ENCODE results near the gene FGF21. TPM values are rescaled to one million over a fixed set of nuclear protein-coding genes. Genes with fewer than 3 reads are reported as not detected.

FGF21 gene, protein sequence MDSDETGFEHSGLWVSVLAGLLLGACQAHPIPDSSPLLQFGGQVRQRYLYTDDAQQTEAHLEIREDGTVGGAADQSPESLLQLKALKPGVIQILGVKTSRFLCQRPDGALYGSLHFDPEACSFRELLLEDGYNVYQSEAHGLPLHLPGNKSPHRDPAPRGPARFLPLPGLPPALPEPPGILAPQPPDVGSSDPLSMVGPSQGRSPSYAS
- total RNA-seq, result not detected

DNA sequence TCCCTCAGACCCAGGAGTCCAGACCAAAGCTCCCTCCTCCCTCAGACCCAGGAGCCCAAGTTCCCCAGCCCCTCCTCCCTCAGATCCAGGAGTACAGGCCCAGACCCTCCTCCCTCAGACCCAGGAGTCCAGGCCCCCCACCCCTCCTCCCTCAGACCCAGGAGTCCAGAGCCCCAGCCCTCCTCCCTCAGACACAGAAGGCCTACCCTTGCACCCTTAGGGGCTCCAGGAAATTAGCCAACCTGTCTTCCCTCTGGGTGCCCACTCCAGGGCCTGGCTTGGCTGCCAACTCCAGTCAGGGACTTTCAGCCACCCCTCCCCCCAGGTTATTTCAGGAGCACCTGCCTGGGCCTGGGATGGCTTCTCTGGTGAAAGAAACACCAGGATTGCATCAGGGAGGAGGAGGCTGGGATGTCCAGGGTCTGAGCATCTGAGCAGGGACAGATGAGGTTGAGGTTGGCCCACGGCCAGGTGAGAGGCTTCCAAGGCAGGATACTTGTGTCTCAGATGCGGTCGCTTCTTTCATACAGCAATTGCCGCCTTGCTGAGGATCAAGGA, at the start of gene FGF21:
FGF21 (plus strand) TSS at position 441 of the 558 bp plus-strand sequence. CDS start 713 bp downstream, outside the sequence.
- Histone ChIP-seq H3K9me3 (no peaks in the 10 kb centered on the region), H3K27me3 (replicated peaks; ENCODE audit: insufficient read depth) (no peaks in the 10 kb centered on the region), H3K4me3 (no peak within 1 kb of the TSS), H3K27ac (no peak within 1 kb of the TSS), H3K36me3 (no peaks in the 10 kb centered on the region), H3K4me1 (ENCODE audit: control insufficient read depth in 1 of 2, low read depth in 2 of 2) (peaks cover 7 to 11% of the 10 kb centered on the region in 2 donors)
- TF ChIP-seq, protein P1, sequence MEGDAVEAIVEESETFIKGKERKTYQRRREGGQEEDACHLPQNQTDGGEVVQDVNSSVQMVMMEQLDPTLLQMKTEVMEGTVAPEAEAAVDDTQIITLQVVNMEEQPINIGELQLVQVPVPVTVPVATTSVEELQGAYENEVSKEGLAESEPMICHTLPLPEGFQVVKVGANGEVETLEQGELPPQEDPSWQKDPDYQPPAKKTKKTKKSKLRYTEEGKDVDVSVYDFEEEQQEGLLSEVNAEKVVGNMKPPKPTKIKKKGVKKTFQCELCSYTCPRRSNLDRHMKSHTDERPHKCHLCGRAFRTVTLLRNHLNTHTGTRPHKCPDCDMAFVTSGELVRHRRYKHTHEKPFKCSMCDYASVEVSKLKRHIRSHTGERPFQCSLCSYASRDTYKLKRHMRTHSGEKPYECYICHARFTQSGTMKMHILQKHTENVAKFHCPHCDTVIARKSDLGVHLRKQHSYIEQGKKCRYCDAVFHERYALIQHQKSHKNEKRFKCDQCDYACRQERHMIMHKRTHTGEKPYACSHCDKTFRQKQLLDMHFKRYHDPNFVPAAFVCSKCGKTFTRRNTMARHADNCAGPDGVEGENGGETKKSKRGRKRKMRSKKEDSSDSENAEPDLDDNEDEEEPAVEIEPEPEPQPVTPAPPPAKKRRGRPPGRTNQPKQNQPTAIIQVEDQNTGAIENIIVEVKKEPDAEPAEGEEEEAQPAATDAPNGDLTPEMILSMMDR (IDR thresholded peaks at IDR 0.05), result no peak
- no peak for DNase-seq (ENCODE audit: low spot score)
- ATAC-seq (ENCODE audit: insufficient number of reproducible peaks, low FRiP score, low read depth), result no peak

DNA sequence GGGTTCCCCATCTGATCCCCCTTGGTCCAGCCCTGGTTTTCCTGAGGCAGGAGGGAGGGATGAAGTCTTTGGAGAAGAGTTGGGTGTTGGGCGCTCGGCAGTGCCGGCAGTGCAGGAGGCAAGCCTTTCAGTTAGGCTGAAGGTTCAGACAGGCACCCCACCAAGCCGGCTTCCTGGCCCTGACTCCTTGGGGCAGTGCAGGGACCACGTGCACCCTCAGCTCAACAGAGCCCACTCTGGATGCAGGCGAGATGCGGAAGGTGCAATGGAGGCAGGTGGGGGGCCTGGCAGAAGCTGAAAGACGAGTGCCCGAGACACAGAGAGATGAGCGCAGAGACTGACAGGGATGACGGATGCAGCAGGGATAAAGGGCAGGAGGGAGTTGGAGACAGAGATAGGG, 46.9 kb upstream of the FGF21 start:
- no peak overlapping the region for H3K27ac ChIP-seq
- ATAC-seq (ENCODE audit: insufficient number of reproducible peaks, low FRiP score, low read depth) (no peak), DNase-seq (ENCODE audit: low spot score) (no peak)
- H3K4me1 ChIP-seq (ENCODE audit: control insufficient read depth in 1 of 2, low read depth in 2 of 2), result peaks cover 0 to 7% of the 10 kb centered on the region in 2 donors
- no peaks in the 10 kb centered on the region for H3K9me3 ChIP-seq
- no peaks in the 10 kb centered on the region for H3K27me3 ChIP-seq (replicated peaks; ENCODE audit: insufficient read depth)
- TF ChIP-seq, protein P1 (IDR thresholded peaks at IDR 0.05), result no peak
- H3K36me3 ChIP-seq, result no peaks in the 10 kb centered on the region
- no peak overlapping the region for H3K4me3 ChIP-seq

DNA sequence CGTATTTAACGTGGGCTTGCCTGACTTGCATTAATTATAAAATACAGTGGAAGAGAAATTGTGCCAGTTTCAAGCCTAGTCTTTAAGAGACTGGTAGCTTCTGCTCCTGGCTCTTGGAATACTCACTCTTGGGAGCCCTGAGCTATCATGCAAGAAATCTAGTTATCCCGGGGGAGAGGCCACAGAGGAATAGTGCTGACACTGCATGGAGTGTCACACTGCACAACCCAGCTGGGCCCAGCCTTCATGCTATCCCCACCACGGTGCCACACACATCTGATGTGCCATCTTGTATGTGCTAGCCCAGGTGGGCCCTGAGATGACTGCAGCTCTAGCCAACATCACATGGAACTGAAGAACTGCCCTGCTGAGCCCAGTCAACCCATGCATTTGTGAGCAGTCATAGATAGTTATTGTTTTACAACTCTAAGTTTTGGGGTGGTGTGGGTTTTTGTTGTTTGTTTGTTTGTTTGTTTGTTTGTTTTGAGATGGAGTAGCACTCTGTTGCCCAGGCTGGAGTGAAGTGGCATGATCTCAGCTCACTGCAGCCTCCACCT, 44.1 kb upstream of the FGF21 start:
- TF ChIP-seq, protein P1 (IDR thresholded peaks at IDR 0.05), result no peak
- ATAC-seq (ENCODE audit: insufficient number of reproducible peaks, low FRiP score, low read depth) (no peak), DNase-seq (ENCODE audit: low spot score) (no peak)
- Histone ChIP-seq H3K27ac (no peak overlapping the region), H3K9me3 (no peaks in the 10 kb centered on the region), H3K4me3 (no peak overlapping the region), H3K4me1 (ENCODE audit: control insufficient read depth in 1 of 2, low read depth in 2 of 2) (peaks cover 4 to 27% of the 10 kb centered on the region in 2 donors), H3K36me3 (no peaks in the 10 kb centered on the region), H3K27me3 (replicated peaks; ENCODE audit: insufficient read depth) (no peaks in the 10 kb centered on the region)

DNA sequence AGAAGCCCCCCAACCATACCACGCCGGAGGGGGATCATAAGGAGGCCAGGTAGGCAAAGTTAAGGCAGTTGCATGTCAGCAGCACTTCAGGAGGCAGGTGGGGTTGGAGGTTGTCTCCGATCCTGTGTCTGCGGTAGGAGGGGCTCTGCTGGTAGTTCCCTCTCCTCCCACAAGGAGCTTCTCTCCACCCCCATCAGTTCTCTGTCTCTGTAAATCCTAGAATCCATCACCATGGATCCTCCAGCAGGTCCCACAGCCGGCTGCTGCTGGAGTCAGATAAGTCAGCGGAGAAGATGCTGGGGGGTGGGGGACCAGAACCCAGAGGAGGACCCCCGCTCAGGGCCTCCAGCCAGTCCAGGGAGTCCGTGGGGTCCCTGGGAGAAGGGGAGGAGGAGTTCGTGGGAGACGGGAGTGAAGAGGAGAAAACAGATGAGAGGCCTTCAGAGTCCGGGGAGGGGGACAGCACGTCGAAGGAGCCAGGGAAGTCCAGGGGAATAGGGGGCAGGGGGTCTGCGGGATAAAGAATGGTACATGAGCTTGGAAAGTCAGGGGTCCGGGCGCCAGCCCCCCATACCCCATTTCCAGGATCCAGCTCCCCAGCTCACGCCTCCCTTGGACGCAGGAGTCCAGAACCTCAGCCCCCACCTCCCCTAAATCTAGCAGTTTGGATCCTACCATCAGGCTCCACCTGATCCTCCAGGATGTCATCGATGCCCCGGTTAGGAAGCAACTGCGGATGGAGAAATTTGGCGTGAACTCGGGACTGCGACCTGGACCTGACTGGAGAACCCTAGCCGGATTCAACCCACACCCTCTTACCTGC, 42.1 kb upstream of the FGF21 start:
- TF ChIP-seq, protein P1 (IDR thresholded peaks at IDR 0.05), result peak; percentile 21
- Histone ChIP-seq H3K9me3 (no peaks in the 10 kb centered on the region), H3K27me3 (replicated peaks; ENCODE audit: insufficient read depth) (no peaks in the 10 kb centered on the region), H3K36me3 (no peaks in the 10 kb centered on the region), H3K4me3 (peak overlapping the region; percentile 74), H3K4me1 (ENCODE audit: control insufficient read depth in 1 of 2, low read depth in 2 of 2) (peaks cover 8 to 42% of the 10 kb centered on the region in 2 donors), H3K27ac (no peak overlapping the region)
- ATAC-seq (ENCODE audit: insufficient number of reproducible peaks, low FRiP score, low read depth) (no peak), DNase-seq (ENCODE audit: low spot score) (no peak)
